ACC112 (cell line): ENCODE measurements around the gene CFAP141.

Source experiments
- H2AFZ ChIP-seq: fragments of 200-600 bp; sonication (generic); one replicate; pipeline ENCODE4 v1.6.0; 2017; ENCODE audit warnings: antibody characterized with exemption, low read length; ENCODE audit not compliant: unreplicated experiment
- H3K27ac ChIP-seq: fragments of 200-600 bp; sonication (generic); 2 replicates; pipeline ENCODE4 v1.5.1; 2014; ENCODE audit warnings: low read depth, mild to moderate bottlenecking, antibody characterized with exemption, low read length, moderate library complexity
- H3K27me3 ChIP-seq: fragments of 200-600 bp; sonication (generic); 2 replicates; pipeline ENCODE4 v1.6.1; 2014; ENCODE audit warnings: mild to moderate bottlenecking, antibody characterized with exemption, low read length, moderate library complexity, mixed read lengths; ENCODE audit not compliant: insufficient read depth
- H3K36me3 ChIP-seq: fragments of 200-600 bp; sonication (generic); 2 replicates; pipeline ENCODE4 v1.6.1; 2016; ENCODE audit warnings: mild to moderate bottlenecking, antibody characterized with exemption, low read length, moderate library complexity, mixed read lengths; ENCODE audit not compliant: insufficient read depth
- H3K4me1 ChIP-seq: fragments of 200-600 bp; sonication (generic); one replicate; pipeline ENCODE4 v1.6.1; 2016; ENCODE audit warnings: low read length, mixed read lengths; ENCODE audit not compliant: insufficient read depth, unreplicated experiment, control insufficient read depth
- H3K4me3 ChIP-seq: fragments of 200-600 bp; sonication (generic); 2 replicates; pipeline ENCODE4 v1.5.1; 2014; ENCODE audit warnings: mild to moderate bottlenecking, low read depth, low read length
- H3K79me2 ChIP-seq: fragments of 200-600 bp; sonication (generic); one replicate; pipeline ENCODE4 v1.6.0; 2016; ENCODE audit warnings: low read length; ENCODE audit not compliant: control insufficient read depth, unreplicated experiment, insufficient read depth

The CFAP141 gene

DNA sequence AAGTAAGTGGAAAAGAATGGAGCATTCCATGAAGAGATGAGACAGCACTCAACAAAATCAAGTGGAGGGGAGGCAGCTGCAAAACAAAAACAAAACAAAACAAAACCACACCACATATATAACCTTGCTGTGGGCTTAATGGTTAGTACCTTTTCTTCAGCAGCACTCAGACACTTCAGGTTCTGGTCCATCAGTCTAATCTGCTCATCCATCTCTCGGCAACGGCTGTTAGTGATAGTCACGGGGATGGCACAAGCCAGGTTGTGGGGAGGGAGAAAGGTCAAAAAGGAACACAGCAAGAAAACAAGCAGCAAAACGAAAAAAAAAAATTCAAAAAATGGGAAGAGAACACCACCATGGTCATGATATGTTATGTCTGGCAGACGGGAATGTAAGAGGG lies 34.3 kb downstream of the CFAP141 start:
- Histone ChIP-seq H3K4me3 (no peak overlapping the region), H3K27me3 (no peaks in the 10 kb centered on the region), H3K79me2 (peaks cover 84% of the 10 kb centered on the region), H3K4me1 (peaks cover 16% of the 10 kb centered on the region), H3K36me3 (peaks cover 61% of the 10 kb centered on the region), H3K27ac (no peak overlapping the region), H2AFZ (no peak overlapping the region)

DNA sequence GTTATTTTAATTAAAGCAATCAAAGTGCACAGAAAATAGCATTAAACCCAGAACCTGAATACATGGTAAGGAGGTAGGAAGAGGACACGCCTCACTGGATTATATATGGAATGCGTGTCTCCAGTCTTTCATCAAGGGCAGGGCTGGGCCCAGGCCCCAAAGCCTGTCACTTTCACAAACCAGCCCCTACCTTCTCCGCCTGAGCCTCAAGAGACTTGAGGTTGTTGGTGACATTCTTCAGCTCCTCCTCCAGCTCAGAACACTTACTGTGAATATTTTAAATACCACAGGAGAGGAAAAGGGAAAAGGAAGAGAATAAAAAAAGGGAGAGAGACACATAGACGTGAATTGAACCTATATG lies 34.9 kb downstream of the CFAP141 start:
- Histone ChIP-seq H3K79me2 (peaks cover 80% of the 10 kb centered on the region), H3K27ac (no peak overlapping the region), H2AFZ (no peak overlapping the region), H3K4me3 (no peak overlapping the region), H3K4me1 (peaks cover 14% of the 10 kb centered on the region), H3K27me3 (no peaks in the 10 kb centered on the region), H3K36me3 (peaks cover 64% of the 10 kb centered on the region)

DNA sequence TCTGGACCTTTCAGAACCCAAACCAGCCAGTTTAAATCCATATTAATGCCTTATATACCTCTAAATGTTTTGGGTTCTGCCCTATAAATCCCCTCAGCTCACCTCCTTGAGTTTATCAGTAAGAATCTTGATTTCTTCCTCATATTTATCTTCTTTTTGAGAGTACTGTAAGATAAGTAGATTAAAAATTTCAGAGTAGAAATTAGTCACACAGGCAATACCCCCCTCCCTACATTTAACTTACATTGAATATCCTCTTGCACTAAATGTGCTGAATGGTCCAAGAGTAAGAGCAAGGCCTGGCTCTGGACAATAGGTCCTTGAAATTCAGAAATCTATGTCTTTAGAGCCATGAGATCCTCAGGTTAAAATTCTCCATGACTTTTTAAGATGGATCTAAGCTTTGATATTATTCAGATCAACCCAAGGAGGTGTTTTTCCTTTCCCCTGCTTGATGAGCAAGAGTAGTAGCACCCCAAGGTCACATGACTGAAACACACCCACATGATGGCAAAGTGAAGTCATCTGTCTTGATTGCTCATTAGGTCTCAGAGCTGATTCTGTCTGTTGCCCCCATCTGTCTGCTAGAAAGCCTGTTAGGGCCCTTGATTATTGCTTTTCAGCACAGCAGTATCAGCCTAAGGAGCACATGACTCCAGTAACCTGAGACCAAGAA lies 35.4 kb downstream of the CFAP141 start:
- Histone ChIP-seq H3K36me3 (peaks cover 69% of the 10 kb centered on the region), H2AFZ (no peak overlapping the region), H3K27me3 (no peaks in the 10 kb centered on the region), H3K4me3 (no peak overlapping the region), H3K27ac (no peak overlapping the region), H3K4me1 (peaks cover 9% of the 10 kb centered on the region), H3K79me2 (peaks cover 77% of the 10 kb centered on the region)

DNA sequence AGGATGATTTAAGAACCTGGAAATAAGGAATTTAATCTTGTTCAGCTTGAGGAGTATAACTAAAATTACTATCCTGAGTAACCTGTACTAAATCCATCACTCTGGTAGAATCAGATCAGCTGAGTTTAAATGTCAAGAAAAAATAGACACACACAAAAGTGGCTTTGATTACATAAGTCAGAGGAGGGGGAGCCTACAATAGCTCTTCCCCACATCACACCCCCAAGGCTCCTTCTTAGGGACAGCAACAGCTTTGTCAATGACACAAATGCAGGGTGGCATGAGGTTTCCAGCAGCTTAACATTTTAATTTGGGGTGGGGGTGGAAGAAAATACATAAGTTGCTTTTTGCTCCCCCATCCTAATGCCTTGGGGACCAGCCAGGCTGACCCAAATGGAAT lies 38.7 kb downstream of the CFAP141 start:
- Histone ChIP-seq H2AFZ (no peak overlapping the region), H3K27me3 (no peaks in the 10 kb centered on the region), H3K4me3 (no peak overlapping the region), H3K79me2 (peaks cover 62% of the 10 kb centered on the region), H3K36me3 (peaks cover 79% of the 10 kb centered on the region), H3K27ac (no peak overlapping the region), H3K4me1 (peaks cover 6% of the 10 kb centered on the region)

DNA sequence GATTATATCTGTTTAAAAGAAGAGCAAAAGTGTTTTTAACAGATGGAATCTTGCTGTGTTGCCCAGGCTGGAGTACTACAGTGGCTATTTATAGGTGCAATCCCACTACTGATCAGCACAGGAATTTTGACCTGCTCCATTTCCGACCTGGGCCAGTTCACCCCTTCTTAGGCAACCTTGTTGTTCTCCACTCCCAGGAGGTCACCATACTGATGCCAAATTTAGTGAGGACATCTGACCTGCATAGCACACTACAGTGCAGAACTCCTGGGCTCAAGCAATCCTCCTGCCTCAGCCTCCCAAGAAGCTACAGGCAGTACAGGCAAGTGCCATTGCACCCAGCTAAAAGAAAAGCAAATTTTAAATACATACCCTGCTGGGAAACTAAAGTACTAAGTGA lies 39.9 kb downstream of the CFAP141 start:
- Histone ChIP-seq H3K36me3 (peaks cover 74% of the 10 kb centered on the region), H2AFZ (no peak overlapping the region), H3K79me2 (peaks cover 52% of the 10 kb centered on the region), H3K4me1 (peaks cover 6% of the 10 kb centered on the region), H3K27me3 (no peaks in the 10 kb centered on the region), H3K4me3 (no peak overlapping the region), H3K27ac (no peak overlapping the region)

DNA sequence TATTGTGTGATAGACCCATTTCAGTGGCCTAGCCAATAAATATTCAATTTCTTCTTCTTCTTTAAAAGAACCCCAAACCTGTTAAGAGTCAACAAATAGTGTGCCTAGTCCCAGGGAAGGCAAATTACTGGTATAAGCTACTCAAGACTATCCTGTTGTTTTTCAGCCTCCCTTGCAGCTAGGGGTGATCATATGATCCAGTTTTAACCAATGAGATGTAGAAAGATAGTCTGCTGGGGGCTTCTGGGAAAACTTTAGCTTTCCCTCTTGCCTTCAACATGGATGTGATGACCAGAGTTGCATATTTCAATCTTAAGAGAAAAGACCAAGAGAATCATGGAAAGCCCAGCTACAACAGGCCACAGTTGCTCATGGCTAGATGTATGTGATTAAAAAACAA lies 46.6 kb downstream of the CFAP141 start:
- H3K4me1 ChIP-seq = peaks cover 14% of the 10 kb centered on the region
- peaks cover 52% of the 10 kb centered on the region for H3K36me3 ChIP-seq
- H3K27me3 ChIP-seq = no peaks in the 10 kb centered on the region
- H2AFZ ChIP-seq = no peak overlapping the region
- no peak overlapping the region for H3K27ac ChIP-seq
- H3K79me2 ChIP-seq = peaks cover 23% of the 10 kb centered on the region
- no peak overlapping the region for H3K4me3 ChIP-seq

DNA sequence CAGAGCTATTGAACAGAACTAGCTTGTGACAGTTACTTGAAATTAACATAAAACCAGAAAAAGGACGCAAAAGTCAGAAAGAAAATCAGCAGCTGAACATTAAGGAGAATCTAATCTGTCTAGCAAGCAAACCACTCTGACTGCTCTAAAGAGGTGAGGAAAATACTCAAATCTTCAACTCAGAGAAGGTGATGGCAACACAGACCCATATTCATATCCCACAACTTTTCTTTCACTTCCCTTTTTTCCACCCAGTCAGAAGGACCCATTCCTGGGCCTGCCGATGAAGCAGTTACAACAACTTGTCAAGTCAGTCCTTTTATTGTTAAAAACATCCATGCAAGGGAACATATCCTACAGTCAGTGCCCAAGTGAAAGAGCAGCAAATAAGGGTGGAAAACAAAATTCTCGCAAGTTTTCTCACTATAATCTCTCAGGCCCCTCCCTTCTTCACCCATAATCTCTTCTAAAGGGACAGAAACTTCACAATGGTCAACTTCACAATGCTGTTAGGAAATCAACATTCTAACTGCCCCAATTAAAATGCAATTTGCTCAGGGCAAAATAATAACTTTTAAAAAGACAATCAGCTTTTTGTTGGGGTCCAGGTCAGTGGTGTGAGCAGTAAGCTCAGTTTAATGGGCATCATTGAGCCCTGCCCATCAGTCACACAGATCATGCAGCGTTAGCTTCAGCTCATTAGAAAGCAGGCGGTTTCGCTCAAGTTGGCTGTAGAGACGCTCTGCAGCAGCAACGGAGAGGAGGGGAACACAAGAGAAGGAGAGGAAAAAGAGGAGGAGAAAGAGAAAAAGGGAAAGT lies 47.6 kb downstream of the CFAP141 start:
- no peak overlapping the region for H2AFZ ChIP-seq
- no peaks in the 10 kb centered on the region for H3K27me3 ChIP-seq

DNA sequence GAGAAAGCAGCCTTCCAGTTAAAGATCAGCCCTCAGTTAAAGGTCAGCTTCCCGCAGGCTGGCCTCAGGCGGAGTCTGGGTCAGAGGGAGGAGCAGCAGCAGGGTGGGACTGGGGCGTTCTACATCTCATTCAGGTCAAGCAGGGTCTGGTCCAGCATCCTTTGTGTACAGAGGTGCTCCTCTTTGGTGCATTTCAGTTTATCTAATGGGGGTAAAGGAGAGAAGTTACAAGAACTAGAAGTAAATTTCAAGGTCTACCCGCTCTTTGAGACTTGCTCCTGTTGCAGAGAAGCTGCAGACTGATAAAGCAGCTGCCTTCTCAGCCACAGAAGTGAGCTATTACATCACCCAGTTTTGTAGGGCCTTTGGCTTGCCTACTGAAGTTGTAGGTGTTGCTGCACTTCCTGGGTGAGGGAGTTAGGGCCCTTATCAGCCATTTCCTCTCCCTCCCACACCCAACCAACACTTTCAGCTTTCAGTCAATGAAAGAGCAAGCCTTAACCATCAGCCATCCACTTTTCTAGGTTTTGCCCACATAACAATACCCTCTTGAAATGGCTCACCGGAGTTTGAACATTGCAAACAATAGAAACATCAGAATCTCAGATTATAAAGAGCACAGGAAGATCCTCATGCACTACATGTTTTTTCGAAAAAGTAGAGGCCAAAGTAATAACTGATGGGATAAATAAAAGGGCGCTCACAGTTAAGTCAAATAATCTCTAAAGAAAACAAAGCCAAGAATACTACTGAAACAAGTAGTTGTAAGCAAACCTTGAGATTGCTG lies 48.4 kb downstream of the CFAP141 start:
- peaks cover 41% of the 10 kb centered on the region for H3K36me3 ChIP-seq
- H3K27ac ChIP-seq = peak overlapping the region; percentile 23; the same call in 1 of the 2 replicates

More for the DNA sequence above, 47.6 kb downstream of the CFAP141 start:
- Histone ChIP-seq H3K27ac (peak overlapping the region; percentile 23; the same call in 1 of the 2 replicates), H3K4me1 (peaks cover 14% of the 10 kb centered on the region), H3K79me2 (peaks cover 15% of the 10 kb centered on the region), H3K4me3 (no peak overlapping the region), H3K36me3 (peaks cover 46% of the 10 kb centered on the region)

DNA sequence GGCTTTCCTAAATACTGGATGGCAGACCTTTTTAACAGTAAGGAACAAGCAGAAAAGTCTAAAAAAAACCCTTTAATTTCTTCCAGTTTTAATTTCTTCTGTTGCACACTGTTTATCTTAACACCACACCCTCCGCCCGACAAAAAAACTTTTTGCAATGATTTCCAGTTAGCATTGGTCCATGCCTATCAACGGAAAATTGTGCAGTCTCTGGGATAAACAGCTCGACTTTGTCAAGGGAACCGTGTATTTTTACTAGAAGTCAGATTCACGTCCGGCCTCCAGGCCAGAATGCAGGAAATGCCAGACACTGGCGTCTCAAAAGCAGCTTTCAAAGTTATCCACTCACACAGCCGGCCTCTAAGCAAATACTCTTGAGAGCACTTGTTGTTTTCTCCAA lies 50.9 kb downstream of the CFAP141 start:
- Histone ChIP-seq H3K27ac (no peak overlapping the region), H3K27me3 (no peaks in the 10 kb centered on the region), H3K4me3 (no peak overlapping the region), H3K4me1 (peaks cover 13% of the 10 kb centered on the region), H3K79me2 (peaks cover 5% of the 10 kb centered on the region), H3K36me3 (peaks cover 24% of the 10 kb centered on the region), H2AFZ (no peak overlapping the region)

More for the DNA sequence above, 48.4 kb downstream of the CFAP141 start:
- Histone ChIP-seq H3K4me3 (no peak overlapping the region), H3K79me2 (peaks cover 15% of the 10 kb centered on the region), H2AFZ (no peak overlapping the region), H3K27me3 (no peaks in the 10 kb centered on the region), H3K4me1 (peaks cover 14% of the 10 kb centered on the region)

DNA sequence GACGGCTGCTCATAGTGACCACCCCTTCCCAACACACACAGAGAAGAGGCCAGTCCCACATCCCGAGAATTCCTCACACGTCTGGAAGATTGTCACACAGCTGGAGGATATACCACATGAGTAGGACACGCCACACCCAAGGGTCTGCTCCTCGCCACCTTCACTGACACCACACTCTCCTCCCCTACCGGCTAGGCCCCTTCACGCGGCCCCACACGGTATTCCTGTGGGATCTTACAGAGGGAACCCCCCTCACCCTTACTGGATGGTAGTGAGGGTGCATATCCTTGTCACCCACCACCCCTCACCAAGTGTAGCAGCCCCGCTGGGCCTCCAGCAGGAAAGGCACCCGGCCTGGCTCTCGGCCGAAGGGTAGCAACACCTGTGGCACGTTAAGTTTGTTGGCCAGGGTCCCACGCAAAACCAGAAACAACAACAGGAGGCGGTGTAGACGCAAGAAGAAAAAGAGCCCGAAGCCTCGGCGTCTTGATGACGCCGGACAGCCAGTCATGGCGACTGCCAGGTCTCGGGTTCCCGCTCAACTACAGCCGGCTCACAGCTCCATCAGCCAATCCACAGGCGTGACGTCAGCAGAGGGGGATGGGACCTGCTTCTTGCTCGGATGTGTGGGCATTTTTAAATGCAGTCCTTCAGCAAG lies 51.5 kb downstream of the CFAP141 start, which contains the start of gene NUP210L:
TSS of gene NUP210L (minus strand) at position 540 of the 658 bp plus-strand sequence.
- Histone ChIP-seq H2AFZ (no peak within 1 kb of the TSS), H3K79me2 (peaks cover 3% of the 10 kb centered on the region), H3K4me1 (peaks cover 12% of the 10 kb centered on the region), H3K4me3 (no peak within 1 kb of the TSS), H3K36me3 (peaks cover 21% of the 10 kb centered on the region), H3K27ac (no peak within 1 kb of the TSS), H3K27me3 (no peaks in the 10 kb centered on the region)
